Activated T-helper 1 cell treated with anti-CD3 and anti-CD28 coated beads, Interleukin-12 subunit alpha, Interleukin-12 subunit beta, Interleukin-2, Interleukin-4 antibody, amounts not matched to agents 30 ng/mL and 10 ng/mL and 1 ng/mL, durations not matched to agents 14 hours and 24 hours and 36 hours (primary cell): Measurements from ENCODE around the gene TBL1XR1. TPM values are rescaled to one million over a fixed set of nuclear protein-coding genes. Genes with fewer than 3 reads are reported as not detected.
"Not testable (repeated sequence)": the region's sequence is repeated elsewhere in the genome, so short reads cannot be mapped to it uniquely, and the experiment has no call there.

Experiments
- DNase-seq: peaks from one replicate; pipeline ENCODE4 v3.0.0; 2021; ENCODE audit warnings: low spot score
- H3K27ac Mint-ChIP-seq: one replicate; pipeline ENCODE4 v1.8.0; 2021; ENCODE audit warnings: mild to moderate bottlenecking, mixed read lengths
- H3K27me3 Mint-ChIP-seq: one replicate; pipeline ENCODE4 v1.8.0; 2022; ENCODE audit warnings: mild to moderate bottlenecking, moderate library complexity, mixed read lengths; ENCODE audit not compliant: insufficient read depth
- H3K36me3 Mint-ChIP-seq: one replicate; pipeline ENCODE4 v1.8.0; 2021; ENCODE audit warnings: low read depth, mixed read lengths
- H3K4me1 Mint-ChIP-seq: one replicate; pipeline ENCODE4 v1.8.0; 2021; ENCODE audit warnings: low read depth, mixed read lengths
- H3K4me3 Mint-ChIP-seq: one replicate; pipeline ENCODE4 v1.8.0; 2021; ENCODE audit warnings: mild to moderate bottlenecking, moderate library complexity, mixed read lengths
- H3K9me3 Mint-ChIP-seq: one replicate; pipeline ENCODE4 v1.8.0; 2021; ENCODE audit warnings: mixed read lengths
- intact Hi-C: fragments of 100-400 bp; cut with micrococcal nuclease; formaldehyde crosslinking; loops from one replicate; pipeline ENCODE4 v1.15.1; 2024
- total RNA-seq: library from RNA; stranded (reverse); gene quantifications from 2 replicates; pipeline ENCODE4 v1.2.3, GENCODE V29; 2022

TBL1XR1 gene
- total RNA-seq, 1 donor from 2014 or later, result 190 TPM

DNA sequence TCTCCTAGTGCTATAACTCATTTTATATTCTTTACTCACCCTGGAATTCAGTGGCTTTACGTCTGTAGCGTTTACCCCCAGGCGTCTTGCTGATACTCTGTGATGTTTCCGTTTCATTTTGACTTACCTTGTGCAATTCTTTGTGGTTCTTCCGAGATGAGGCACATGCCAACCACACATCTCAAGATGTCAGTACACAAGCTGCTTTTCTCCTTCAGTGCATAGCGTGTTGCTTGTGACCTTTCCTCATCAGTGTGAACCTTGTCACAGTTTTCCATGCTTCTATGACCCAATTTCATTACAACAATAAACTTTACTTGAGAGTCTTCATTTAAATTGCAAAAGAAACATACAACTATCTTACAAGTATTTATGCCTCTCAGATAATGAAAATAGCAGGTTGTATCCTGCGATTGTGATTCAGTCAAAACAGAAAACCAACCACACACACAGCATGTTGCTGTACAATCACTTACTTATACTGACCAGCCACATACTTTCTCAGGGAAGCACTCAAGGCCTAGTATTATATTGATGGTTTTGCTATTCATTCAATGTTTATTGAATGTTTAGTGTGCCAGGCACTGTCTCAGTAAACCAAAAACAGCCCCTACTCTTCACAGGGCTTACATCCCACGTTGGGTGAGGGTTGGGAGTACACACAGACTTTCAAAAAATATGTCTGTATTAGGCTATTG is 4.6 kb upstream of the TBL1XR1 start:
- Mint-ChIP-seq H3K27ac (peak overlapping the region; percentile 96), H3K4me3 (peak overlapping the region; percentile 63), H3K36me3 (peaks cover 2% of the 10 kb centered on the region), H3K4me1 (peaks cover 54% of the 10 kb centered on the region), H3K9me3 (no peaks in the 10 kb centered on the region), H3K27me3 (no peaks in the 10 kb centered on the region)
- intact Hi-C loops, result loop anchor here (1.0 to 5.0 kb wide), 9 partner anchors 115 to 799 kb away; no protein-coding TSS in a partner anchor
- peak; percentile 65 for DNase-seq

GRCh38 chr3:177199206-177199760 is 2.0 kb upstream of the TBL1XR1 start:
- Mint-ChIP-seq H3K36me3 (peaks cover 11% of the 10 kb centered on the region), H3K27ac (peak overlapping the region; percentile 94), H3K27me3 (no peaks in the 10 kb centered on the region), H3K4me3 (peak overlapping the region; percentile 77), H3K4me1 (peaks cover 59% of the 10 kb centered on the region), H3K9me3 (no peaks in the 10 kb centered on the region)
- intact Hi-C loops, result loop anchor here (1.0 to 5.0 kb wide), 5 partner anchors 327 to 1948 kb away; partner anchors contain the start of gene PIK3CA
- DNase-seq, result no peak

DNA sequence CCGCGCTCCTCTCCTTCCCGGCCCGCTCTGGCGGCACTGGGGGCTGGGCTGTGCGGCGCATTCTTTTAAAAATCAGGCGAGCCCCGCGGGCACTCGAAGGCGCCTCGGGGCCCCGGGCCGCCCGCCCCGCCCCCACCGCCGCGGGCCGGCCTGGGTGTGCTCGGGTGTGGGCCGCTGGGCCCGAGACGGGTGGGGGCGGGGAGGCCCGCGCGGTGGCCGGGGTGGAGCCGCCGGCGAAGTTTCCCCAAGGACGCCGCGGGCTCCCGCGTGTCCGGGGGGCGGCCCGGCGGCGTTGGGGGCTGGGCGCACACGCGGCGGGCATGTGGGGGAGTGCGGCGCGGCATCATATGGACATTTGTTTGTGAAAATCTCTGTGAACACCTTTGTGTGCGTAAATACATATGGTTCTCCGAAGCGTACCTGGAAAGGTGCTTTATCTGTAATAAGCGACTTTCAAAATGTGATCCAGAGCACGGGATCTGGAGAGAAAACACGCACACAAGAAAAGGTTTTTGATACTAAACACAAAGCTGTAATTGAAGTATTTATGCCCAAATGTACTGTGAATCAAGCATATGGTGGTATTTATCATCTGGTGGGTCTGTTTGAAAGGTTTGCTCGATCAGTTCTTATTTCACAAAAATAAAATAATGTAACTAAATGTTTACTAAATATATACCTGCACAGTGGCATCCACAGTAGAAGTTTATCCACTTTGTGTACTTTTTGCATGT is 612 bp upstream of the TBL1XR1 start:
- peak overlapping the region; percentile 94 for H3K27ac Mint-ChIP-seq
- H3K36me3 Mint-ChIP-seq, result peaks cover 22% of the 10 kb centered on the region
- no peak for DNase-seq
- intact Hi-C loops, result loop anchor here (1.0 to 5.0 kb wide), 6 partner anchors 148 to 1949 kb away; partner anchors contain the start of gene PIK3CA
- H3K4me3 Mint-ChIP-seq, result peak overlapping the region; percentile 77
- H3K4me1 Mint-ChIP-seq, result peaks cover 67% of the 10 kb centered on the region
- no peaks in the 10 kb centered on the region for H3K9me3 Mint-ChIP-seq
- no peaks in the 10 kb centered on the region for H3K27me3 Mint-ChIP-seq

DNA sequence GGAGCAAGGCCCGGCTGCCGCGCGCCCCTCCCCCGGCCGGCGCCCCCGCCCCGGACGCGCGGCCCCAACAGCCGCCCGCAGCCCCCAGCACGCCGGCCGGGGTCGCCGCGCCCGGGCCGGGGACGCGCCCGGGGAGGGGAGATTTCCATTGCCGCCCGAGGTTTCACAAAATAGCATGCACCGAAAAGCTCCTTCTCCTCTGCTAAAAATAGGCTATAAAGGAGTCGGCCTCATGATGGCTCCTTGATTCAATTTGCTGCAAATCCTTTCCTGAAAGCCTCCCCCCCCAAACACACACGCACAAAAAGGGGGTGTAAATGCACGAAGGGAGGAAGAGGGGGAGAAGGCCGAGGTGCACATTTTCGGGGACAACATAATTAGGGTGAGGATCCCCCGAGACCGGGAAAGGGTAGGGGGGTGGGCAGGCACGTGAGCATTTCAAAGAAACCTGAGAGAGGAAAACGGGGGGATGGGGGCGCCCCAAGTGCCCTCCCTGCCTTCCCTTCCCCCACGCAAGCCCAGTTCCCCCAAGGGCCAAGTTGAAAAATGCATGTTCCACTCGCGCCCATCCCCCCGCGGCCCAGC is 734 bp downstream of the TBL1XR1 start:
- peaks cover 27% of the 10 kb centered on the region for H3K36me3 Mint-ChIP-seq
- peaks cover 64% of the 10 kb centered on the region for H3K4me1 Mint-ChIP-seq
- DNase-seq, result peak; percentile 31
- no peaks in the 10 kb centered on the region for H3K9me3 Mint-ChIP-seq
- H3K27ac Mint-ChIP-seq, result peak overlapping the region; percentile 99
- H3K4me3 Mint-ChIP-seq, result peak overlapping the region; percentile 98
- no peaks in the 10 kb centered on the region for H3K27me3 Mint-ChIP-seq
- intact Hi-C loops, result loop anchor here (1.0 to 5.0 kb wide), 7 partner anchors 55 to 1951 kb away; partner anchors contain the start of gene PIK3CA

DNA sequence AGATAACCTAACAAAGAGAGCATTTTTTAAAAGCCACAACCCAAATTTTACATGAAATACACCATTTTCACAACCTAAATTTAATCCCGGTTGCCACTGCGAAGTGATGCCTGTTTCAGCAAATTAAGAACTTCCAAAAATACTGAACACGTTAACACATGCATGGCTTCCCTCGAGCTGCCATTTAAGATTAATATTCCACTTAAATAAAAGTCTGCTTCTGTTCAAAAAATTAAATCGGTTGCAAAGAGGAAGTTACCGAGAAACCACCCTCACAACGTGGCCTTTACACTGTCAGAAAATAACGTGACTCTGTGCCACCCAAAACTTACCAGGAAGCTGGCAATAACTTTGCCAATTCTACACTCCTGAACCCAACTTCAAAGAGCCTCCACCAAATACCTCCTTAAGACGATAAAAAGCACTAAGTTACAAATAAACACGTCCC is 1.2 kb downstream of the TBL1XR1 start:
- Mint-ChIP-seq H3K36me3 (peaks cover 31% of the 10 kb centered on the region), H3K27me3 (no peaks in the 10 kb centered on the region), H3K4me1 (peaks cover 67% of the 10 kb centered on the region), H3K4me3 (peak overlapping the region; percentile 98), H3K27ac (peak overlapping the region; percentile 99), H3K9me3 (no peaks in the 10 kb centered on the region)
- intact Hi-C loops, result loop anchor here (1.0 to 5.0 kb wide), 5 partner anchors 55 to 1951 kb away; partner anchors contain the start of gene PIK3CA
- no peak for DNase-seq

- DNase-seq, result no peak
- peak overlapping the region; percentile 98 for H3K4me3 Mint-ChIP-seq
- H3K36me3 Mint-ChIP-seq, result peaks cover 36% of the 10 kb centered on the region
- H3K9me3 Mint-ChIP-seq, result no peaks in the 10 kb centered on the region
- H3K4me1 Mint-ChIP-seq, result peaks cover 69% of the 10 kb centered on the region
- H3K27ac Mint-ChIP-seq, result peak overlapping the region; percentile 99
- H3K27me3 Mint-ChIP-seq, result no peaks in the 10 kb centered on the region
- intact Hi-C loops, result loop anchor here (1.0 to 5.0 kb wide), 5 partner anchors 138 to 1952 kb away; partner anchors contain the start of gene PIK3CA
These were observed 1.9 kb downstream of the TBL1XR1 start for GRCh38 chr3:177195242-177195991.

DNA sequence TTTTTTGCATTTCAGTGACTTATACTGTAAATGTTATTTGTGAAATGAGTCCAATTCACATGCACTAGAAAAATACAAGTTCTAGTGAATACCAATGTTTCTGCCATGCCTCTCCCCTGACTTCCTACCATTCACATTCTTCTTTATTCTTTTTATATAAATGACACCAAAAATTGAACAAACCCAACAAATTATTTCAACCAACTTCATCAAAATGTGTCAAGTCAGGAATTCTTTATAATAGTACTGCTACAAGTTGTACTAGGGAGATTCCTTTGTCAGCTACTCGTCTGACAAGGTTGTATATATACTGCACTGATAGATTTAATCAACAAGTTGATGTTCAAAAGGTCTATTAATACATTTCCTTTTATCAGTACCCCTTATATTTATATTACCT is 3.0 kb downstream of the TBL1XR1 start:
- peaks cover 59% of the 10 kb centered on the region for H3K4me1 Mint-ChIP-seq
- DNase-seq, result no peak
- peak overlapping the region; percentile 99 for H3K27ac Mint-ChIP-seq
- H3K36me3 Mint-ChIP-seq, result peaks cover 35% of the 10 kb centered on the region
- intact Hi-C loops, result loop anchor here (1.0 kb wide), 1 partner anchor 9 kb away; no protein-coding TSS in a partner anchor
- H3K4me3 Mint-ChIP-seq, result peak overlapping the region; percentile 98
- H3K9me3 Mint-ChIP-seq, result no peaks in the 10 kb centered on the region
- no peaks in the 10 kb centered on the region for H3K27me3 Mint-ChIP-seq

GRCh38 chr3:177193688-177194268 is 3.5 kb downstream of the TBL1XR1 start:
- Mint-ChIP-seq H3K27me3 (no peaks in the 10 kb centered on the region), H3K36me3 (peaks cover 34% of the 10 kb centered on the region), H3K27ac (peak overlapping the region; percentile 99), H3K4me3 (peak overlapping the region; percentile 98), H3K4me1 (peaks cover 54% of the 10 kb centered on the region), H3K9me3 (no peaks in the 10 kb centered on the region)
- DNase-seq, result no peak
- intact Hi-C loops, result loop anchor here (1.0 kb wide), 1 partner anchor 8 kb away; no protein-coding TSS in a partner anchor

- intact Hi-C loops, H3K9me3 Mint-ChIP-seq, H3K27me3 Mint-ChIP-seq, DNase-seq: not testable (repeated sequence)
- H3K27ac Mint-ChIP-seq, result peak overlapping the region; percentile 99
- H3K4me3 Mint-ChIP-seq, result peak overlapping the region; percentile 98
- peaks cover 49% of the 10 kb centered on the region for H3K4me1 Mint-ChIP-seq
- H3K36me3 Mint-ChIP-seq, result peaks cover 35% of the 10 kb centered on the region
These were observed 4.0 kb downstream of the TBL1XR1 start for GRCh38 chr3:177193275-177193674.

DNA sequence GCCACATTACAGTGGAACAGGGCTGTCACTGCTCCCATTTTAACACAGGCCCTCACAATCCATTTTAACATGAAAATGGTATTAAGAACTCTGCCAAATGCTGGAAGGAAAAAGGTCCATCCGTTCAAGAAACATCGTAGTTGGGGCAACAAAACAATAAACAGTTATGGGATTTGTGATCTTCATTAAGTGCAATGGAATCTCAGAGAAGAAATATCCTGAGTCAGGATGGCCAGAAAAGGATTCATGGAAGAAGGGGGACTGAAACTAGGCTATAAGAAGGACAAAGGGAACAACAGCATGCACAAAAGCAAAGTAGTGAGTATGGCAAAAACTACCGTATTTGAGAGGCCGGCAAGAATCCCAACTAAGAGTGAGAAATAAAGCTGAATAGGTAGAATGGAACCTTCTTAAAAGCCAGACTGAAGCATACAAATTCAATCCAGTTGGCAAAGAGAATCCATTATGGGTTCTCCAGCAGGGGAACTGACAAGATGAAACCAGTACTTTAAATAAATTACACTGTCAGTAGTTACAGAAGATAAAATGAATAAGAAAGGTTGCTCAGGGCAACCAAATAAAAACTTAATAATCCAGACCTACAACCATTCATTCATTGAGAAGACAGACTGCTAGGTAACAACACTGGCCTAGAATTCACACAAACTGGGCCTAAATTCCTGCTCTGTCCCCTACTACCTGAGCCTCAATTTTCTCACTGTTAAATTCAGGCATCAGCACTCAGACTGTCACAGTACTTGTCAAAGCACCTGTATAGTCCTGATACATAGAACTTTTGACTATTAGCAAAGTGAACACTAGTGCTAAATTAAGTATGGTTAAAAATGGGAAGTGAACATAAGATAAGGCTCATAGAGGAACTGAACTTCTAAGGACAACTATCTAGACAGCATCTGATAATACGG is 6.3 kb downstream of the TBL1XR1 start:
- intact Hi-C loops, result no loop called here
- Mint-ChIP-seq H3K4me3 (peak overlapping the region; percentile 46), H3K36me3 (peaks cover 38% of the 10 kb centered on the region)

GRCh38 chr3:177190184-177190583 is 7.1 kb downstream of the TBL1XR1 start:
- intact Hi-C loops, H3K9me3 Mint-ChIP-seq, DNase-seq, H3K4me3 Mint-ChIP-seq, H3K27me3 Mint-ChIP-seq, H3K27ac Mint-ChIP-seq: not testable (repeated sequence)
- Mint-ChIP-seq H3K36me3 (peaks cover 36% of the 10 kb centered on the region), H3K4me1 (peaks cover 59% of the 10 kb centered on the region)

More for the DNA sequence above, 6.3 kb downstream of the TBL1XR1 start:
- DNase-seq, result no peak
- H3K4me1 Mint-ChIP-seq, result peaks cover 58% of the 10 kb centered on the region
- H3K27ac Mint-ChIP-seq, result peak overlapping the region; percentile 15
- no peaks in the 10 kb centered on the region for H3K27me3 Mint-ChIP-seq
- no peaks in the 10 kb centered on the region for H3K9me3 Mint-ChIP-seq
